Ovary (tissue), 3 donors: ENCODE results near the gene TMPRSS7.

ENCODE experiments used
- CTCF ChIP-seq, 3 donors: fragments of 450-650 bp in 2 of 3; fragments of 200-600 bp in 1 of 3; IDR thresholded peaks; one replicate each; pipeline versions ENCODE4 v1.5.1 to v1.8.0; 2016 to 2022; ENCODE audit warnings: antibody characterized with exemption in 3 of 3, mild to moderate bottlenecking in 1 of 3
- EP300 ChIP-seq: sonication (generic); formaldehyde crosslinking; IDR thresholded peaks from one replicate; pipeline ENCODE4 v1.6.1; 2017; ENCODE audit warnings: antibody characterized with exemption
- POLR2A ChIP-seq: fragments of 450-650 bp; IDR thresholded peaks from one replicate; pipeline ENCODE4 v1.6.1; 2017; ENCODE audit warnings: antibody characterized with exemption, mild to moderate bottlenecking, moderate library complexity
- donor health status: DM: no; HTN: no; CAD: no.

DNA sequence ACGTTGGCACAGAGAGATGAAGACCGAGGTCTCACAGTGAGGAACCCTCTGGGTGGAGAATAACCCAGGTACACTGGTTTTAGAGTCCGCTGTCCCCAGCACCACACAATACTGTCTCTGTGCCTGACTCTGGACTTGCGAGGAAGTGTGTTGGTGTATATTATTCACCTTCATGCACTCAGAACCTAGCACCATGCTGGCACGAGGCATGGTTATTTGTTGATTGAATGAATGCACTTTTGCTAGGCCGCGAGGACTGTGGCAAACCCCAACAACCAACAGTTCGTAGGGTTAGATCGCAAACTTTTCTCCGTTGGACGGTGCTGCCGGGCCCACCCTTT, 51.2 kb downstream of the TMPRSS7 start:
- TF ChIP-seq CTCF (IDR thresholded peaks at IDR 0.05) = no peak
- TF ChIP-seq EP300 = no peak
- TF ChIP-seq POLR2A = no peak
